ENCODE data around the gene ESRP2.

GRCh38 chr16:68264128-68265077 is 28.5 kb upstream of the ESRP2 start, which contains the start of gene SLC7A6:
- peak; percentile 86 for TF ChIP-seq CTCF (IDR thresholded peaks at IDR 0.05; ENCODE audit: low read length)
- no peak for TF ChIP-seq EZH2 (optimal IDR thresholded peaks at IDR 0.05; ENCODE audit: low read depth, low read length)
- TF ChIP-seq EZH2phosphoT487 (IDR thresholded peaks at IDR 0.05; ENCODE audit: low read length), result no peak

Data from MM.1S (cell line).